Loucy (cell line): ENCODE data around the gene USP53.

Experiments
- H2AFZ ChIP-seq: fragments of 200-600 bp; sonication (generic); 2 replicates; pipeline ENCODE4 v1.6.0; 2016; ENCODE audit warnings: antibody characterized with exemption, mild to moderate bottlenecking, low read length, moderate library complexity
- H3F3A ChIP-seq: fragments of 200-600 bp; 2 replicates; pipeline ENCODE4 v1.6.0; 2016; ENCODE audit warnings: antibody characterized with exemption, low read depth, mild to moderate bottlenecking
- H3K27me3 ChIP-seq: fragments of 200-600 bp; sonication (generic); 2 replicates; pipeline ENCODE4 v1.6.1; 2014; ENCODE audit warnings: low read length, mild to moderate bottlenecking; ENCODE audit not compliant: insufficient read depth, poor library complexity, severe bottlenecking
- H3K36me3 ChIP-seq: fragments of 200-600 bp; sonication (generic); 2 replicates; pipeline ENCODE4 v1.6.1; 2016; ENCODE audit warnings: low read length; ENCODE audit not compliant: insufficient read depth
- H3K4me1 ChIP-seq: fragments of 200-600 bp; sonication (generic); 2 replicates; pipeline ENCODE4 v1.5.1; 2014; ENCODE audit warnings: low read length, mild to moderate bottlenecking; ENCODE audit not compliant: insufficient read depth, poor library complexity, severe bottlenecking
- H3K4me2 ChIP-seq: fragments of 200-600 bp; sonication (generic); 2 replicates; pipeline ENCODE4 v1.6.0; 2014; ENCODE audit warnings: antibody characterized with exemption, low read length, low read depth, mild to moderate bottlenecking; ENCODE audit not compliant: poor library complexity, severe bottlenecking
- H3K4me3 ChIP-seq: fragments of 200-600 bp; sonication (generic); 2 replicates; pipeline ENCODE4 v1.5.1; 2014; ENCODE audit warnings: low read length, mild to moderate bottlenecking, mixed read lengths; ENCODE audit not compliant: poor library complexity, severe bottlenecking
- H3K79me2 ChIP-seq: fragments of 200-600 bp; sonication (generic); 2 replicates; pipeline ENCODE4 v1.6.1; 2014; ENCODE audit warnings: low read length; ENCODE audit not compliant: insufficient read depth
- H3K9ac ChIP-seq: fragments of 200-600 bp; sonication (generic); 2 replicates; pipeline ENCODE4 v1.6.0; 2014; ENCODE audit warnings: mild to moderate bottlenecking, low read depth, low read length, moderate library complexity; ENCODE audit not compliant: poor library complexity, severe bottlenecking
- H3K9me2 ChIP-seq: fragments of 200-600 bp; sonication (generic); replicated peaks from 2 replicates; pipeline ENCODE4 v1.6.1; 2016; ENCODE audit warnings: low read depth, low read length, mixed read lengths
- H3K9me3 ChIP-seq: fragments of 200-600 bp; sonication (generic); 2 replicates; pipeline ENCODE4 v1.6.1; 2014; ENCODE audit warnings: mild to moderate bottlenecking, antibody characterized with exemption, low read length, low read depth; ENCODE audit not compliant: insufficient read depth
- H4K20me1 ChIP-seq: fragments of 200-600 bp; sonication (generic); 2 replicates; pipeline ENCODE4 v1.6.0; 2014; ENCODE audit warnings: antibody characterized with exemption, low read length, mild to moderate bottlenecking; ENCODE audit not compliant: insufficient read depth, poor library complexity, severe bottlenecking
- EZH2phosphoT487 ChIP-seq: fragments of 200-600 bp; IDR thresholded peaks from 2 replicates; pipeline ENCODE4 v1.6.1; 2018; ENCODE audit warnings: antibody characterized with exemption, mild to moderate bottlenecking, moderate library complexity, borderline replicate concordance
- TF ChIP-seq, protein P1 (sequence below): fragments of 200-600 bp; sonication (generic); conservative IDR thresholded peaks from 2 replicates; pipeline ENCODE4 v1.5.1; 2014; ENCODE audit warnings: mild to moderate bottlenecking, antibody characterized with exemption, low read length

Gene USP53

DNA sequence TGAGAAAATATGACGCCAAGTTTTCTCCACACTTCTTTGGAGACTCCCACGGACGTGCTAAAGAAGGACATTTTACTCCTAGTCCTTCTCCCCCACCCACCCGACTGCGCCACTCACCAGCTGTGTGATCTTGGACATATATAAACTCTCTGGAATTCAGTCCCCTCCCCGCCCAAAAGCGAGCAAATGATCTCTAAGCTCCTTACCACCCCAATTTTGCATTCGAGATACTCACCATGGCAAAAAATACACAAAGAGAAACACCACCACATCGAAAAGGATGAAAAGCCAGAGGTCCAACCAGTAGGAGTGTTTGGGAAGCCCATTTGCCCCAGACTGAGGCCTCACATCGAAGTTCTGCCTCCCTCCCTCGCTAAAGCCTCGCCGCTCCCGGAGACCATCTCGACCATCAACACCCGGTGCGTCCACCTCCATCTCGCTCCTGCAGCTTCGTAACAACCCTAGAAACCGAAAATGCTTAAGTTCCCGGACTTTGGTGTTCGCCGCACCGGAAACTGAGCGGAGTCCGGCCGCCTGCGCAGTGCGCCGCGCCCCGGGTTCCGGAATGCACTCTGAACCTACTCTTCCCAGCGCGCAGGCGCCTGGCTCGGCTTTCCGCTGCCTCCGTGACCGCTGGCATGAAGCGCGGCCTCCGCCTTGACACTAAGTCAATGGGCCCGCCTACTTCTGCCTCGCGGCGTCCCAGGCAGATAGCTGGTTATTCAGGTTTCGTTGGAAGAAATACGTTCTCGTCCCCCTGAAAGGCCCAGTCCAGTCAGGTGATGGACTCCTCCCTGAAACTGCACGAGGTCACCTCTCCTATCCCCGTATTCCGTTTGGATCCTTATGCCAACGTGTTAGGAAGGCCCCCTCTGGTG lies 87.8 kb downstream of the USP53 start:
- Histone ChIP-seq H2AFZ (peak overlapping the region; percentile 98), H3K27me3 (no peaks in the 10 kb centered on the region), H3K9ac (peak overlapping the region; percentile 90), H3K4me3 (peak overlapping the region; percentile 92), H3K4me2 (peak overlapping the region; percentile 94), H3K36me3 (peaks cover 4% of the 10 kb centered on the region; the same call in 1 of the 2 replicates), H3K79me2 (peaks cover 37% of the 10 kb centered on the region), H3K9me3 (no peaks in the 10 kb centered on the region), H3K9me2 (no peaks in the 10 kb centered on the region), H3F3A (peaks cover 6% of the 10 kb centered on the region; the same call in 1 of the 2 replicates), H3K4me1 (peaks cover 28% of the 10 kb centered on the region), H4K20me1 (peaks cover 20% of the 10 kb centered on the region)
- TF ChIP-seq, protein P1, sequence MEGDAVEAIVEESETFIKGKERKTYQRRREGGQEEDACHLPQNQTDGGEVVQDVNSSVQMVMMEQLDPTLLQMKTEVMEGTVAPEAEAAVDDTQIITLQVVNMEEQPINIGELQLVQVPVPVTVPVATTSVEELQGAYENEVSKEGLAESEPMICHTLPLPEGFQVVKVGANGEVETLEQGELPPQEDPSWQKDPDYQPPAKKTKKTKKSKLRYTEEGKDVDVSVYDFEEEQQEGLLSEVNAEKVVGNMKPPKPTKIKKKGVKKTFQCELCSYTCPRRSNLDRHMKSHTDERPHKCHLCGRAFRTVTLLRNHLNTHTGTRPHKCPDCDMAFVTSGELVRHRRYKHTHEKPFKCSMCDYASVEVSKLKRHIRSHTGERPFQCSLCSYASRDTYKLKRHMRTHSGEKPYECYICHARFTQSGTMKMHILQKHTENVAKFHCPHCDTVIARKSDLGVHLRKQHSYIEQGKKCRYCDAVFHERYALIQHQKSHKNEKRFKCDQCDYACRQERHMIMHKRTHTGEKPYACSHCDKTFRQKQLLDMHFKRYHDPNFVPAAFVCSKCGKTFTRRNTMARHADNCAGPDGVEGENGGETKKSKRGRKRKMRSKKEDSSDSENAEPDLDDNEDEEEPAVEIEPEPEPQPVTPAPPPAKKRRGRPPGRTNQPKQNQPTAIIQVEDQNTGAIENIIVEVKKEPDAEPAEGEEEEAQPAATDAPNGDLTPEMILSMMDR, result no peak
- no peak for TF ChIP-seq EZH2phosphoT487

DNA sequence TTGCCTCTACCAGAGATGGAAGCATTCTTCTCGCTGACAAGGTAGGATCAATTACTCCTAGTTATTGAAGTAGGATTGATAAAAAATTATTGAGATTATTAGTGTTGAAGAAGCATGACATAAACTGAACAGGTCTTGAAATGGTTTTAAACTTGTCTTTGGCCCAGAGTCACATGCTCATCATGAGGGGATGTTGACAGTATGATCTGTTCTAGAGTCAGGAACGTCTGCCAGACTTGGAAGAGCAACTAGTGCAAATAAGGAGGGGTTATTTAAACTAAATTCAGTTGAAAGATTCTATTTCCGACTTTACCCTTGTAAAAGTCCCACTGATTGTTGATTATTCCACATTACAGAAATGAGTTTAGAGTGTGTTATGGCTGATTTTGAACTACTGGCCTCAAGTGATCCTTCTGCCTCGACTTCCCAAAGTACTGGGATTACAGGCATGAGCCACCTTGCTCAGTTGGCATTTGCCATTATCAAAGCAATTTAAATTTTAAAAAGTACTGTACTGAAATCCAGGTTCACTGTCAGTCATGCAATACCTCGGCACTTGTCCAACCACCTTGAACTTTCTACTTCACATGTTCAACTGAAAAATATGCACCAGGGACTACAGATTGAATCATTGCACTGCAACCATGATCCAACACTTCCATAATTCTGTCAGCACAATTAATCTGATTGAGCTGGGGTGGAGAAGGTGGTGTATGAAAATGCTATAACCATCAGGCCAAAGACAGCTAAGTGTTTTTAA lies 89.7 kb downstream of the USP53 start:
- TF ChIP-seq EZH2phosphoT487, result no peak
- TF ChIP-seq, protein P1, result no peak
- H3K4me2 ChIP-seq, result peak overlapping the region; percentile 86
- no peaks in the 10 kb centered on the region for H3K9me2 ChIP-seq
- no peaks in the 10 kb centered on the region for H3K9me3 ChIP-seq
- peaks cover 6% of the 10 kb centered on the region; the same call in 1 of the 2 replicates for H3F3A ChIP-seq
- peaks cover 31% of the 10 kb centered on the region for H3K79me2 ChIP-seq
- H4K20me1 ChIP-seq, result peaks cover 20% of the 10 kb centered on the region
- 0 out of 2 replicates have a peak, but pooled peaks cover 4% of the 10 kb centered on the region for H3K36me3 ChIP-seq
- no peaks in the 10 kb centered on the region for H3K27me3 ChIP-seq
- no peak overlapping the region for H2AFZ ChIP-seq
- peak overlapping the region; percentile 92 for H3K4me3 ChIP-seq
- peaks cover 33% of the 10 kb centered on the region for H3K4me1 ChIP-seq
- H3K9ac ChIP-seq, result peak overlapping the region; percentile 7

DNA sequence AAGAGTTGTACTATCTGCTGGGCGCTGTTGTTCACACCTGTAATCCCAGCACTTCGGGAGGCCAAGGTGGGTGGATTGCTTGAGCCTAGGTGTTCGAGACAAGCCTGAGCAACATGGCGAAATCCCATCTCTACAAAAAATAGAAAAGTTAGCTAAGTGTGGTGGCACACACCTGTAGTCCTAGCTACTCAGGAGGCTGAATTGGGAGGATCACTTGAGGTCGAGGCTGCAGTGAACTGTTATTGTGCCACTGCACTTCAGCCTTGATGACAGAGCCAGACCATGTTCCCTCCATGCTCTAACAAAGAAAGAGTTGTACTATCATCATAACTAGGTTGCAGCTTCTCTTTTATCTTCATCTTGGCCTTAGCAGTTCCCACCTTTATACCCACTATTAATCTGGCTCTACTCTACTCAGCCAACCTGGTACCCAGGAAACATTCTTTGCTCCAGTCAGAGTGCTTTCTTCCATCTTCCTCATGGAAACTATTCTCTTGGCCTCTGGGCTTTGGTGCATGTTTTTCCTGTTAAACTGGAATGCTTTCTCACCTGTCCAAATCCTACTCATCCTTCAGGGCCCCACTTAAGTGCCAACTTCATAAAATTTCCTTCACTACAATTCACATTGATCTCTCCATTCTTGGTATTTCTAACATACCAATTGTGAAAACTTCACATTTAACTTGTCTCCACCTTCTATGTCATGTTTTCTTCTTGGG lies 91.2 kb downstream of the USP53 start:
- Histone ChIP-seq H3K36me3 (no peaks in the 10 kb centered on the region), H3K27me3 (no peaks in the 10 kb centered on the region), H3K9me3 (no peaks in the 10 kb centered on the region), H3F3A (peaks cover 6% of the 10 kb centered on the region; the same call in 1 of the 2 replicates), H3K79me2 (peaks cover 16% of the 10 kb centered on the region), H3K9ac (no peak overlapping the region), H3K4me2 (no peak overlapping the region), H4K20me1 (peaks cover 8% of the 10 kb centered on the region), H3K4me1 (peaks cover 23% of the 10 kb centered on the region), H3K4me3 (no peak overlapping the region), H3K9me2 (no peaks in the 10 kb centered on the region), H2AFZ (no peak overlapping the region)
- TF ChIP-seq, protein P1, result no peak
- TF ChIP-seq EZH2phosphoT487, result no peak
